AG09309 (cell line): Measurements from ENCODE around the gene GLB1L2.

Source experiments
- DNase-seq: peaks from one replicate; pipeline ENCODE4 v3.0.0-alpha.2; 2010; ENCODE audit warnings: low read depth
- H3K4me3 ChIP-seq: 2 replicates; pipeline ENCODE4 v1.5.1; 2011; ENCODE audit warnings: mild to moderate bottlenecking, low read depth, low read length, moderate library complexity; ENCODE audit not compliant: control insufficient read depth
- CTCF ChIP-seq: IDR thresholded peaks from 2 replicates; pipeline ENCODE4 v1.5.1; 2011; ENCODE audit warnings: mild to moderate bottlenecking, low read depth, low read length, inconsistent platforms; ENCODE audit not compliant: insufficient read depth, control insufficient read depth; ENCODE audit errors: missing control alignments

Gene GLB1L2

GRCh38 chr11:134333946-134334345 is 2.2 kb downstream of the GLB1L2 start:
- DNase-seq, result no peak
- H3K4me3 ChIP-seq, result no peak overlapping the region
- TF ChIP-seq CTCF, result no peak

DNA sequence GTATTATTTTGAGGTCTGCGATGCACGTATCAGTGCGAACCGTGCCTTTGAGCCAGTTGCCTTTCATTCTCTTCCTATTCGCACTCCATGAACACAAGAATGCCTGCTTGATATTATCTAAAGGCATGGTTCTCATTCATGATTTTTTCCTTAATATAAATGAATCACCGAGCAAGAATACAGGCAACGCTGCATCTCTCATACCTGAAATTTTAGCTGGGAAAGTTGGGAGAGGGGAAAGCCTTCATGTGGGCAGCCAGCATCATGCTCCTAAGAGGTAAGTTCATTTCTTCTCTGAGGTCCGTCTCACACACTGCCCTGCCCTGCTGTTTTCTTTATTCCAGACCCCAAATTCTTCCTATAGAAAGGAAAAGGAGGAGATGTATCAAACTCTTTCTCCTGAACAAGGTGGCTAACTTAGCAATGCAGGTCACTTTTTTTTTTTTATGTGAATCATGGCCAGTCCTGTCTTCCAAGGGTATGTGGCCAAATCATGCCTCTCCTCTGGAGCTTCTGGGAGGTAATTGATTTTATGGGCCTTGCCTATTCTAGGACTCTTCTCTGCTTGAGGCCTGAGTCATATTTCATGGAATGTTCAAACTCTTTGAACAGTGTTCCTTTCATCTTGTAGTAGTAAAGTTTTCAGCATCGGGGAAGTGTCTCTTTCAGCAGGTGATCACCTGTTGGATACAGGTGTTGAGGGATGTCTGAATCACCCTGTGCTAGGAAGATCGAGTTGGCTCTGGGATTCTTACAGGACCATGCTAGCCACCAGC is 3.2 kb downstream of the GLB1L2 start:
- no peak overlapping the region for H3K4me3 ChIP-seq
- TF ChIP-seq CTCF, result no peak
- no peak for DNase-seq

DNA sequence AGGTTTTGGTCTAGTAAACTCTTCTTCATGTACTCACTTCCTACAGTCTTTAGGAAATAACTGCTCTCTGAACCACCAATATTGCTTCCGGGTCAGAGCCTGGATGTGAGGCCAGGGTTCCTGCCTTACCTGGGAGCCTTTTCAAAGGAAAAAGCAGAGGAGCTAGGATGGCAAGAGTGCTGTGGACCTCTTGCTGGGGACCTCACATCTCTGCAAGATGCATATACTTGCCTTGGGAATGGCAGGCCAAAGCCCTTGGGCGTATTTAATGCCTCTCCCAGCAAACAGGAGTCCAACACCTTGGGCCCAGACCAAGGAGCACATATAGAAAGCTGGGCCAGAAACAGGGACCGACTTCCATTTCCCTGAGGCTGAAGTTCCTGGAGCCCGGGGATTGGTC is 5.3 kb downstream of the GLB1L2 start:
- no peak for TF ChIP-seq CTCF
- DNase-seq, result no peak
- no peak overlapping the region for H3K4me3 ChIP-seq

DNA sequence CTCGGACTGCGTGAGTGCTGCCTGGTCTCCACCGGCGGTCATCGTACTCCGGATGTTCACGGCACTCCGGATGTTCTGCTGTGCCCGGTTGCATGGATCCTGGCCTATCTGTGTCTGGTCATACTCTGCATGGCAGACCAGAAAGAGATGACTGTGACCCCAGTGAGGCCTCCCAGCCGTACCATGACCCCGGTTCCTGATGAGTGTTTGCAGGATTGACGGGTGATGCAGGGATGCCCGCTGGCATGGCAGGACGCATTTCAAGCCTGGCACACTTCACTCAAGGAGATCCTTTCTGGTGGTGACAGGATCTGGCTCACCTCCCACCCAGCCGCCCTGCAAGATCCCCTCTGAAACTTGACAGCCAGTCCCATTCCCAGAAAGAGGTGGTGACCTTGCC is 6.3 kb downstream of the GLB1L2 start:
- H3K4me3 ChIP-seq, result no peak overlapping the region
- DNase-seq, result no peak
- no peak for TF ChIP-seq CTCF

DNA sequence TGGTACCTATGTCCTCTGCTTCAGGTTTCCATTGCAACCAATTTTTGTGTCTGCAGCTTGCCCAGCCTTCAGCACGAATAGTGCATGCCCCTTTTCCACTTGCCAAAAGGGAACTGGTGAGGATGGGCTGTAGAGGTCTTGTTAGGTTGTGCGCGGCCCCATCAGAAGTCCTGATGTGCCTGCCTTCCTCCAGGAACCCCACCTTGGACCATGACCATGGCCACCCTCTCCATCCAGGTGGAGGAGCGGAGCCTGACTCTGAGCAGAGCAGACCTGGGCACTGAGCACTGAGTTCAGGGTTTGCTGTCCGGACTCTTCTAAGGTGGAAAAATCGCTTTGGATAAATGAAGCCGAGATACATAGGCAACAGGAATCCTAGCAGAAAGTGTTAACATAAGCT is 6.9 kb downstream of the GLB1L2 start:
- no peak for DNase-seq
- no peak overlapping the region for H3K4me3 ChIP-seq
- TF ChIP-seq CTCF, result no peak

- no peak for TF ChIP-seq CTCF
- DNase-seq, result no peak
- H3K4me3 ChIP-seq, result no peak overlapping the region
Observed at GRCh38 chr11:134339756-134340155, 8.0 kb downstream of the GLB1L2 start.
